Endothelial cell of umbilical vein (primary cell): Measurements from ENCODE around the gene GMPPA.

ENCODE experiments used
- GATA2 ChIP-seq: IDR thresholded peaks from 2 replicates; pipeline ENCODE4 v1.7.0; 2011; ENCODE audit warnings: low read depth, mild to moderate bottlenecking, moderate library complexity, mixed read lengths, low read length; ENCODE audit not compliant: insufficient read length, insufficient read depth
- POLR2AphosphoS5 ChIP-seq: IDR thresholded peaks from 2 replicates; pipeline ENCODE4 v1.6.1; 2012; ENCODE audit warnings: low read depth, mild to moderate bottlenecking, control low read depth, low read length, moderate library complexity; ENCODE audit not compliant: insufficient read depth
- TF ChIP-seq, protein P1 (sequence below), 2 donors: IDR thresholded peaks; 1 replicate in 1 of 2; 2 replicates in 1 of 2; pipeline ENCODE4 v1.5.1; 2011; ENCODE audit warnings: low read length in 2 of 2, mild to moderate bottlenecking in 2 of 2, moderate library complexity in 2 of 2, control low read depth in 1 of 2, inconsistent platforms in 1 of 2, low read depth in 1 of 2; ENCODE audit not compliant: insufficient read depth in 1 of 2; ENCODE audit errors: extremely low read depth in 1 of 2
- TF ChIP-seq, protein P2 (sequence below): IDR thresholded peaks from 2 replicates; pipeline ENCODE4 v1.6.1; 2011; ENCODE audit not compliant: insufficient read depth, insufficient read length

DNA sequence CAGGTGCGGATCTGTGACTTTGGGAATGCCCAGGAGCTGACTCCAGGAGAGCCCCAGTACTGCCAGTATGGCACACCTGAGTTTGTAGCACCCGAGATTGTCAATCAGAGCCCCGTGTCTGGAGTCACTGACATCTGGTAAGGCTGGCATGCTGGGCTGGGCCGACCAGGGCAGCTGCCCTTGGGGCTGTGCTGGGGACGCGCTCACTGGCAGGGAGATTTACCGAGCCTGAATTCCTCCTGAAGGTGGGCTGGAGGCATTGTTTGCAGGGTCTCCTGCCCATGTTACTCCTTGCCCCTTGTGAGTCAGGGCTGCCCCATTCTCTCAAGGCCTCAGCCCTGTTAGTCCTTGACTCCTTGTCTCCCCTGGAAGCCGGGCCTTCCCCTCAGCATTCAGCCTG is 18.7 kb upstream of the GMPPA start:
- TF ChIP-seq, protein P1, sequence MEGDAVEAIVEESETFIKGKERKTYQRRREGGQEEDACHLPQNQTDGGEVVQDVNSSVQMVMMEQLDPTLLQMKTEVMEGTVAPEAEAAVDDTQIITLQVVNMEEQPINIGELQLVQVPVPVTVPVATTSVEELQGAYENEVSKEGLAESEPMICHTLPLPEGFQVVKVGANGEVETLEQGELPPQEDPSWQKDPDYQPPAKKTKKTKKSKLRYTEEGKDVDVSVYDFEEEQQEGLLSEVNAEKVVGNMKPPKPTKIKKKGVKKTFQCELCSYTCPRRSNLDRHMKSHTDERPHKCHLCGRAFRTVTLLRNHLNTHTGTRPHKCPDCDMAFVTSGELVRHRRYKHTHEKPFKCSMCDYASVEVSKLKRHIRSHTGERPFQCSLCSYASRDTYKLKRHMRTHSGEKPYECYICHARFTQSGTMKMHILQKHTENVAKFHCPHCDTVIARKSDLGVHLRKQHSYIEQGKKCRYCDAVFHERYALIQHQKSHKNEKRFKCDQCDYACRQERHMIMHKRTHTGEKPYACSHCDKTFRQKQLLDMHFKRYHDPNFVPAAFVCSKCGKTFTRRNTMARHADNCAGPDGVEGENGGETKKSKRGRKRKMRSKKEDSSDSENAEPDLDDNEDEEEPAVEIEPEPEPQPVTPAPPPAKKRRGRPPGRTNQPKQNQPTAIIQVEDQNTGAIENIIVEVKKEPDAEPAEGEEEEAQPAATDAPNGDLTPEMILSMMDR (IDR thresholded peaks at IDR 0.05; ENCODE audit: extremely low read depth in 1 of 2, insufficient read depth in 1 of 2, low read depth in 1 of 2, low read length in 2 of 2) = no peak
- TF ChIP-seq, protein P2, sequence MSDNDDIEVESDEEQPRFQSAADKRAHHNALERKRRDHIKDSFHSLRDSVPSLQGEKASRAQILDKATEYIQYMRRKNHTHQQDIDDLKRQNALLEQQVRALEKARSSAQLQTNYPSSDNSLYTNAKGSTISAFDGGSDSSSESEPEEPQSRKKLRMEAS = no peak
- no peak for TF ChIP-seq POLR2AphosphoS5
- TF ChIP-seq GATA2 = no peak
